Osteoblast (primary cell): ENCODE data around the gene EPHA8. TPM values are rescaled to one million over a fixed set of nuclear protein-coding genes. Genes with fewer than 3 reads are reported as not detected.

Experiments
- DNase-seq: peaks from one replicate; pipeline ENCODE4 v3.0.0; 2011; ENCODE audit warnings: low spot score, mixed read lengths; ENCODE audit not compliant: insufficient read length; ENCODE audit errors: missing footprints
- H2AFZ ChIP-seq: 2 replicates; pipeline ENCODE4 v1.6.0; 2011; ENCODE audit warnings: mild to moderate bottlenecking, low read length
- H3K27ac ChIP-seq: 2 replicates; pipeline ENCODE4 v1.5.1; 2011; ENCODE audit warnings: mild to moderate bottlenecking, low read depth, low read length, moderate library complexity
- H3K27me3 ChIP-seq: 2 replicates; pipeline ENCODE4 v1.6.0; 2012; ENCODE audit warnings: mild to moderate bottlenecking, control low read depth, inconsistent platforms, low read length, moderate library complexity; ENCODE audit not compliant: insufficient read depth
- H3K36me3 ChIP-seq: 2 replicates; pipeline ENCODE4 v1.5.1; 2011; ENCODE audit warnings: mild to moderate bottlenecking, low read length, control low read depth, moderate library complexity; ENCODE audit not compliant: insufficient read depth
- H3K4me1 ChIP-seq: 2 replicates; pipeline ENCODE4 v1.5.1; 2011; ENCODE audit warnings: mild to moderate bottlenecking, low read length, control low read depth, moderate library complexity; ENCODE audit not compliant: insufficient read depth
- H3K4me2 ChIP-seq: 2 replicates; pipeline ENCODE4 v1.6.0; 2011; ENCODE audit warnings: mild to moderate bottlenecking, low read length; ENCODE audit not compliant: insufficient read depth
- H3K4me3 ChIP-seq: fragments of 200-600 bp; sonication (generic); 3 replicates; pipeline ENCODE4 v1.5.1; 2012; ENCODE audit warnings: mild to moderate bottlenecking, low read length, inconsistent platforms; ENCODE audit not compliant: insufficient read depth
- H3K79me2 ChIP-seq: 2 replicates; pipeline ENCODE4 v1.6.0; 2012; ENCODE audit warnings: mild to moderate bottlenecking, low read length, control low read depth, inconsistent platforms; ENCODE audit not compliant: insufficient read depth
- H3K9me3 ChIP-seq: 2 replicates; pipeline ENCODE4 v1.5.1; 2011; ENCODE audit warnings: low read depth, low read length, control low read depth
- H4K20me1 ChIP-seq: 2 replicates; pipeline ENCODE4 v1.6.0; 2012; ENCODE audit warnings: mild to moderate bottlenecking, low read length, control low read depth; ENCODE audit not compliant: insufficient read depth
- CTCF ChIP-seq: IDR thresholded peaks from 2 replicates; pipeline ENCODE4 v1.5.1; 2011; ENCODE audit warnings: mild to moderate bottlenecking, low read depth, low read length, moderate library complexity; ENCODE audit errors: extremely low read depth
- total RNA-seq: library from RNA; depleted of rRNA; stranded (reverse); fragments of >200 nt; gene quantifications from 2 replicates; pipeline ENCODE4 v1.2.3, GENCODE V29; 2012

The EPHA8 gene
- total RNA-seq, 1 donor, result not detected

DNA sequence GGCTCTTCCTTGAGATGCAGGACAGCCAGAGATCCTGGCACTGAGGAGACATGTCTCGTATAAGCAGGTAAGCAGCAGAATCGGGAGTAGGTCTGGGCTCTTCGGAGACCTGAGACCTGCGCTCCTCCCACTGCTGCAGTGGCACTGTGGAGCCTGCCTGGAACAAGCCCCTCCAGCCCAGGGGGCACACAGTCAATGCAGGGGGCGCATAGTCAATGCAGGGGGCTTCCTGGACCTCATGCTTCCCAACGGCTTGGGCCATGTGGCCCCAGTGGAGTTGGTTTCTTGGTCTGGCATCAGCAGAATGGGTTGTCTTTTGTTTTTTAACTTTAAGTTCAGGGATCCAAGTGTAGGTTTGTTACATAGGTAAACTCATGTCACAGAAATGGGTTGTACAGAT, 27.9 kb upstream of the EPHA8 start:
- DNase-seq, result no peak
- H2AFZ ChIP-seq, result no peak overlapping the region
- no peaks in the 10 kb centered on the region for H3K27me3 ChIP-seq
- no peak overlapping the region for H3K4me2 ChIP-seq
- no peaks in the 10 kb centered on the region for H3K9me3 ChIP-seq
- no peaks in the 10 kb centered on the region for H4K20me1 ChIP-seq
- H3K4me3 ChIP-seq, result no peak overlapping the region
- TF ChIP-seq CTCF, result no peak
- H3K36me3 ChIP-seq, result no peaks in the 10 kb centered on the region
- H3K27ac ChIP-seq, result no peak overlapping the region
- no peaks in the 10 kb centered on the region for H3K79me2 ChIP-seq
- H3K4me1 ChIP-seq, result no peaks in the 10 kb centered on the region

- Histone ChIP-seq H2AFZ (no peak overlapping the region), H3K4me2 (no peak overlapping the region), H3K27me3 (no peaks in the 10 kb centered on the region), H3K4me1 (no peaks in the 10 kb centered on the region), H3K79me2 (no peaks in the 10 kb centered on the region), H3K36me3 (no peaks in the 10 kb centered on the region), H3K4me3 (no peak overlapping the region), H4K20me1 (no peaks in the 10 kb centered on the region), H3K9me3 (no peaks in the 10 kb centered on the region), H3K27ac (no peak overlapping the region)
- DNase-seq, result no peak
- TF ChIP-seq CTCF, result no peak
These were observed 26.8 kb upstream of the EPHA8 start for GRCh38 chr1:22536506-22536905.

GRCh38 chr1:22537441-22538139, 25.7 kb upstream of the EPHA8 start:
- Histone ChIP-seq H2AFZ (no peak overlapping the region), H4K20me1 (no peaks in the 10 kb centered on the region), H3K4me1 (no peaks in the 10 kb centered on the region), H3K27ac (no peak overlapping the region), H3K4me3 (no peak overlapping the region), H3K27me3 (no peaks in the 10 kb centered on the region), H3K4me2 (no peak overlapping the region), H3K9me3 (no peaks in the 10 kb centered on the region), H3K79me2 (no peaks in the 10 kb centered on the region), H3K36me3 (no peaks in the 10 kb centered on the region)
- no peak for DNase-seq
- TF ChIP-seq CTCF, result no peak

- Histone ChIP-seq H3K4me3 (no peak overlapping the region), H2AFZ (no peak overlapping the region), H3K27me3 (peaks cover 6% of the 10 kb centered on the region), H3K79me2 (no peaks in the 10 kb centered on the region), H3K4me1 (no peaks in the 10 kb centered on the region), H3K36me3 (no peaks in the 10 kb centered on the region), H4K20me1 (no peaks in the 10 kb centered on the region), H3K27ac (no peak overlapping the region), H3K4me2 (no peak overlapping the region), H3K9me3 (no peaks in the 10 kb centered on the region)
- no peak for DNase-seq
- no peak for TF ChIP-seq CTCF
These were observed 23.7 kb upstream of the EPHA8 start for GRCh38 chr1:22539510-22540118.
